Measurements from ENCODE around the gene CAPN5. TPM values are rescaled to one million over a fixed set of nuclear protein-coding genes. Genes with fewer than 3 reads are reported as not detected.

Gene CAPN5
- total and polyA plus RNA-seq, 11 donors: 1.1 to 4.5 (median 2.1) TPM

DNA sequence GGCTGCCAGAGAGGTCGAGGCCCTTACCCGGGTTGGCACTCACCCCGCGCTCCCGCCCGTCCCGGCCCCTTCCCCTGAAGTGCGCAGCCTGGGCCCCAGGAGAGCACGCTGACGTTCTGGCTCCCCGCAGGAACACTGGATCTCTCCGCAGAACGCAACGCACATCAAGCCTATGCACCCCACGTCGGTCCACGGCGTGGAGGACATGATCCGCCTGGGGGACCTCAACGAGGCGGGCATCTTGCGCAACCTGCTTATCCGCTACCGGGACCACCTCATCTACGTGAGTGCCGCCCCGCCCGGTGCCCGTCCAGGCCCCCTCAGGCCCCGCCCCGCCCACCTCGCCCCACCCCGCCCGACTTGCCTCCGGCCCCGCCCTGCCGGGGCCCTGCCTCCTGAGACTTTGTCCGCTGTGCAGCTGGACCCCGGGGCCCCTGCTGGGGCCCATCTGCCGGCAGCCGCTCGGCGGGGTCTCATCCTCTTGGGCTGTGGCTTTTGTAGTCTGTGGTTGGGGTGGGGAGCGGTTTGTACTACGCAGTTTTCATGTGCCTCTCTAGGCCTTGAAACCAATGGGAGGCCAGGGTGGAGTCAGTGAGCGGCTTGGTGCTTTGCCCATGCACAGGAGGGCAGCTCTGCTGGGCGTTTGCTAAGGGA, 81.0 kb downstream of the CAPN5 start:
- intact Hi-C loops (cut with DNase I): no loop called here
- no peak for TF ChIP-seq POLR2A (IDR thresholded peaks at IDR 0.05)
- TF ChIP-seq, protein P1, sequence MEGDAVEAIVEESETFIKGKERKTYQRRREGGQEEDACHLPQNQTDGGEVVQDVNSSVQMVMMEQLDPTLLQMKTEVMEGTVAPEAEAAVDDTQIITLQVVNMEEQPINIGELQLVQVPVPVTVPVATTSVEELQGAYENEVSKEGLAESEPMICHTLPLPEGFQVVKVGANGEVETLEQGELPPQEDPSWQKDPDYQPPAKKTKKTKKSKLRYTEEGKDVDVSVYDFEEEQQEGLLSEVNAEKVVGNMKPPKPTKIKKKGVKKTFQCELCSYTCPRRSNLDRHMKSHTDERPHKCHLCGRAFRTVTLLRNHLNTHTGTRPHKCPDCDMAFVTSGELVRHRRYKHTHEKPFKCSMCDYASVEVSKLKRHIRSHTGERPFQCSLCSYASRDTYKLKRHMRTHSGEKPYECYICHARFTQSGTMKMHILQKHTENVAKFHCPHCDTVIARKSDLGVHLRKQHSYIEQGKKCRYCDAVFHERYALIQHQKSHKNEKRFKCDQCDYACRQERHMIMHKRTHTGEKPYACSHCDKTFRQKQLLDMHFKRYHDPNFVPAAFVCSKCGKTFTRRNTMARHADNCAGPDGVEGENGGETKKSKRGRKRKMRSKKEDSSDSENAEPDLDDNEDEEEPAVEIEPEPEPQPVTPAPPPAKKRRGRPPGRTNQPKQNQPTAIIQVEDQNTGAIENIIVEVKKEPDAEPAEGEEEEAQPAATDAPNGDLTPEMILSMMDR (IDR thresholded peaks at IDR 0.05): no peak
- no peaks in the 10 kb centered on the region for H3K36me3 ChIP-seq
- no peaks in the 10 kb centered on the region for H3K9me3 ChIP-seq
- no peak overlapping the region for H3K27ac ChIP-seq
- DNase-seq (peak in 1 of 5 donors; percentile 56), ATAC-seq (peak in 2 of 4 donors; percentile 4 to 15)
- H3K27me3 ChIP-seq: peaks cover 0 to 2% (median 0%) of the 10 kb centered on the region in 9 donors
- peak overlapping the region in 8 of 12 donors; percentile 10 to 37 (median 32) for H3K4me3 ChIP-seq
- peaks cover 0 to 13% (median 4%) of the 10 kb centered on the region in 12 donors for H3K4me1 ChIP-seq
- 16 to 32% (median 27%) methylated on average over 28 to 47 of the region's 47 CpGs for WGBS, 4 donors

DNA sequence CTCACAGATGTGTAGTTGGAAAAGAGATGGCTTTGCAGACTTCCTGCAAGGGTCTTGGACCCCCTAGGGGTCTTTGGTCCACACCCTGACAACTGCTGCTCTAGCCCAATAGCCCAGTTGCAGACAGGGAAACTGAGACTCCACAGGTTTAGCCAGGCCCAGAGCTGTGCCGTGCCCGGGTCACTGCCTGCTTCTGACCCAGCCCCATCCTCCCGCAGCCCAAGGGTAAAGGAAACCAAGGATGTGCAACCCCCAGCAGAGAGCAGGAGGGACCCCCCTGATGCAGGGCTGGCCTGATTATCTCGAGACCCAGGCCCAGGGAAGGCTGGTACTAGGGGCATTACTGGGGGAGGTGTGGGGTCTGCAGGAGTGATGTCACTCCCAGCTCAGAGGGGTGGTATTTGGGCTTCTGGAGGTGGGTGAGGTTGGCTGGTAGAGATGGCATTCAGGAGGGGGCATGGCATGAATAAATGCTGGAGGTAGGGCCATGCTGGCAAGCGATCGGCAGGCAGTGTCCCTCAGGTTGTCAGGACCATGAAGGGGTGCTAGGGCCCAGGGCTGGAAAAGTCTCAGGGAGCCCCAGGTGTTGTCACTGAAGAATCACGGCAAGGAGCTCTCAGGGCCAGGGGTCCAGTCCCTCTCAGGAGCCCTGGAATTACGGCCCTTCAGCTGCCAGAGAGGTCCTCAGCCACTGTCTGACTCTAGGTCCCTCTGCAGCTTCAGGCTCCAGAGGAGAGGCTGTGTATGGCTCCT, 82.4 kb downstream of the CAPN5 start:
- 91 to 94% (median 93%) methylated on average over 8 of the region's 8 CpGs for WGBS, 4 donors
- Histone ChIP-seq H3K9me3 (no peaks in the 10 kb centered on the region), H3K36me3 (no peaks in the 10 kb centered on the region), H3K27me3 (peaks cover 0 to 2% (median 0%) of the 10 kb centered on the region in 9 donors), H3K4me1 (peaks cover 0 to 26% (median 13%) of the 10 kb centered on the region in 12 donors), H3K27ac (no peak overlapping the region), H3K4me3 (no peak overlapping the region)
- TF ChIP-seq, protein P1 (IDR thresholded peaks at IDR 0.05): no peak
- TF ChIP-seq POLR2A (IDR thresholded peaks at IDR 0.05): no peak
- intact Hi-C loops (cut with DNase I): no loop called here
- ATAC-seq (no peak), DNase-seq (no peak)

DNA sequence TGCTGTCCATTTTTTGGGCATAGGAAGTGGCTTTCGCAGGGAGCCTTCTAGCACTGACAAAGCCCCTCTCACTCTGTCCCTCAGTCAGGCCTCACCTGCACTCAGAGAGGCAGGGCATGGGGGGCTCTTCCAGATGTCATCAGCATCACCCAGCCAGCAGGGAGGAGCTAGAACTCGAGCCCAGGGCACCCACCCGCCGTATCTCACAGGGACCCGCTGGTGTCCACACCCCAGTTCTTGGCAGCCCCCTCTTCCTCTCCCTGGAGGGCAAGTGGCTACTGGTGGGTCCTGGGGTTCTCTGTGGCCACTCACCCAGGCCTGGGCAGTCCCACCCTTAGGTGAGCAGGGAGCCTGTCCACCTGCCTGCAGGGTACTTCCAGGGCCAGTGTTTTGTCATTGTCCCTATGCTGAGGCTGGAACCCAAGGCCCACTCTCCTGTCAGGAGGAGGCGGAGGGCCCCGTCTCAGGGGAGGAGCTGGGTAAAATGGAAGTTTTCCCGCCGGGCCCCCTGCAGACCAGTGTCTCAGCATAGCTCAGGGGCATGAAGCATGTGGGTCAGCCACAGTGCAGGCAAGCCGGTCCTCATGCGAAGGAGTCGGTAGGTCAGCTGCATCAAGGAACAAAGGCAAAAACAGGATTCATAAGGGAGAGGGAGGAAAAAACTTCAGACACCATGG, 83.1 kb downstream of the CAPN5 start:
- intact Hi-C loops (cut with DNase I): no loop called here
- Histone ChIP-seq H3K27me3 (peaks cover 0 to 2% (median 0%) of the 10 kb centered on the region in 9 donors), H3K9me3 (no peaks in the 10 kb centered on the region), H3K4me3 (no peak overlapping the region), H3K4me1 (peaks cover 0 to 33% (median 18%) of the 10 kb centered on the region in 12 donors), H3K36me3 (no peaks in the 10 kb centered on the region), H3K27ac (no peak overlapping the region)
- DNase-seq (no peak), ATAC-seq (no peak)
- TF ChIP-seq, protein P1 (IDR thresholded peaks at IDR 0.05): no peak
- TF ChIP-seq POLR2A (IDR thresholded peaks at IDR 0.05): no peak
- 77 to 89% (median 83%) methylated on average over 9 to 12 of the region's 12 CpGs for WGBS, 4 donors

DNA sequence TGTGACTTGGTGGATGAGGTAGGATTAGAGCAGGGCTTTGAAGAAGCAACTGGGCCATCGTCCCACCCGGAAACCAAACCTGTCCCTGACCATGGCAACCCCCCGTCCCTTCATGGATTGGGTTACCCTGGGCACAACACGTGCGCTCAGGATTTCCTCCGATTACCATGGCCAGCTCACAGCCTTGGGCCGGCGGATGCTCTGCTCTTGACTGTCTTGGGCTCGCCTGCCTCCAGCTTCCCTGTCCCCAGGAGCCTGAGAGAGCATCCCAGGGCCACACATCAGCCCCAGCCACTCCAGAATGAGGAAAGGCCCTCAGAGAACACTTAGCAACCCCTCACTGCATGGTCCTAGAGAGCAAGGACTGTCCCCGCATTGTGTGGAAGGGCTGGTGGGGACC, 84.1 kb downstream of the CAPN5 start:
- whole genome bisulfite sequencing, 4 donors: 85 to 94% (median 92%) methylated on average over 8 to 10 of the region's 10 CpGs
- Histone ChIP-seq H3K4me1 (peaks cover 0 to 36% (median 19%) of the 10 kb centered on the region in 12 donors), H3K27ac (no peak overlapping the region), H3K9me3 (no peaks in the 10 kb centered on the region), H3K36me3 (no peaks in the 10 kb centered on the region), H3K27me3 (peaks cover 0 to 2% (median 0%) of the 10 kb centered on the region in 9 donors), H3K4me3 (no peak overlapping the region)
- DNase-seq (no peak), ATAC-seq (no peak)
- intact Hi-C loops (cut with DNase I): no loop called here
- no peak for TF ChIP-seq POLR2A (IDR thresholded peaks at IDR 0.05)
- TF ChIP-seq, protein P1 (IDR thresholded peaks at IDR 0.05): no peak
